ENCODE results near the gene ZDHHC19. TPM values are rescaled to one million over a fixed set of nuclear protein-coding genes. Genes with fewer than 3 reads are reported as not detected.
"Not testable (repeated sequence)": the region's sequence is repeated elsewhere in the genome, so short reads cannot be mapped to it uniquely, and the experiment has no call there.

ZDHHC19 gene
- total and polyA plus RNA-seq, 2 experiments from 2014 or later, result 0.26 to 1.4 TPM

GRCh38 chr3:196208942-196209695 is 2.1 kb downstream of the ZDHHC19 start:
- Histone ChIP-seq H3K27me3 (peaks cover 10% of the 10 kb centered on the region), H3K4me1 (ENCODE audit: low read depth) (no peaks in the 10 kb centered on the region), H3K36me3 (no peaks in the 10 kb centered on the region), H3K27ac (no peak overlapping the region), H3K4me3 (no peak overlapping the region), H3K9me3 (ENCODE audit: low read depth) (no peaks in the 10 kb centered on the region)
- no peak for TF ChIP-seq CTCF (IDR thresholded peaks at IDR 0.05; ENCODE audit: low read depth, low read length)
- DNase-seq (ENCODE audit: low read depth in 1 of 2, low spot score in 1 of 2), result no peak

GRCh38 chr3:196207833-196208607 is 3.2 kb downstream of the ZDHHC19 start:
- no peaks in the 10 kb centered on the region for H3K4me1 ChIP-seq (ENCODE audit: low read depth)
- H3K27me3 ChIP-seq, result peaks cover 10% of the 10 kb centered on the region
- no peak overlapping the region for H3K27ac ChIP-seq
- H3K9me3 ChIP-seq (ENCODE audit: low read depth), result no peaks in the 10 kb centered on the region
- DNase-seq (ENCODE audit: low read depth in 1 of 2, low spot score in 1 of 2), result peak; percentile 29 to 57
- H3K36me3 ChIP-seq, result no peaks in the 10 kb centered on the region
- H3K4me3 ChIP-seq, result peak overlapping the region; percentile 41
- no peak for TF ChIP-seq CTCF (IDR thresholded peaks at IDR 0.05; ENCODE audit: low read depth, low read length)

- TF ChIP-seq CTCF (IDR thresholded peaks at IDR 0.05; ENCODE audit: low read depth, low read length), result no peak
- H3K36me3 ChIP-seq, result no peaks in the 10 kb centered on the region
- peak in 1 of 2 donors; percentile 57 for DNase-seq (ENCODE audit: low read depth in 1 of 2, low spot score in 1 of 2)
- H3K27me3 ChIP-seq, result peaks cover 10% of the 10 kb centered on the region
- no peaks in the 10 kb centered on the region for H3K9me3 ChIP-seq (ENCODE audit: low read depth)
- peak overlapping the region; percentile 24 for H3K4me3 ChIP-seq
- no peaks in the 10 kb centered on the region for H3K4me1 ChIP-seq (ENCODE audit: low read depth)
- H3K27ac ChIP-seq, result no peak overlapping the region
Observed at GRCh38 chr3:196207159-196207832, 3.9 kb downstream of the ZDHHC19 start.

GRCh38 chr3:196205442-196206205 is 5.6 kb downstream of the ZDHHC19 start:
- H3K4me3 ChIP-seq, result not testable (repeated sequence)

GRCh38 chr3:196203846-196204245 is 7.4 kb downstream of the ZDHHC19 start:
- H3K9me3 ChIP-seq (ENCODE audit: low read depth), result no peaks in the 10 kb centered on the region
- no peak for DNase-seq (ENCODE audit: low read depth in 1 of 2, low spot score in 1 of 2)
- H3K4me1 ChIP-seq (ENCODE audit: low read depth), result no peaks in the 10 kb centered on the region
- no peak overlapping the region for H3K4me3 ChIP-seq
- H3K27me3 ChIP-seq, result peaks cover 10% of the 10 kb centered on the region
- no peak overlapping the region for H3K27ac ChIP-seq
- TF ChIP-seq CTCF (IDR thresholded peaks at IDR 0.05; ENCODE audit: low read depth, low read length), result no peak
- H3K36me3 ChIP-seq, result no peaks in the 10 kb centered on the region

More at GRCh38 chr3:196205442-196206205, 5.6 kb downstream of the ZDHHC19 start:
- not testable (repeated sequence) for H3K27me3 ChIP-seq; H3K36me3 ChIP-seq; H3K4me1 ChIP-seq (ENCODE audit: low read depth); H3K9me3 ChIP-seq (ENCODE audit: low read depth); H3K27ac ChIP-seq; DNase-seq (ENCODE audit: low read depth in 1 of 2, low spot score in 1 of 2)
